HepG2 (cell line): Measurements from ENCODE around the gene PLVAP. TPM values are rescaled to one million over a fixed set of nuclear protein-coding genes. Genes with fewer than 3 reads are reported as not detected.

Experiments
- HMGA1 ChIP-seq: sonication (generic); formaldehyde crosslinking; conservative IDR thresholded peaks from 2 replicates; pipeline ENCODE4 v1.4.0; 2020; ENCODE audit warnings: missing genetic modification reagents
- MBD4 ChIP-seq: IDR thresholded peaks from 2 replicates; pipeline ENCODE4 v1.6.1; 2012; ENCODE audit warnings: low read length, inconsistent platforms, borderline replicate concordance
- NKX3-1 ChIP-seq: sonication (generic); formaldehyde crosslinking; IDR thresholded peaks from 2 replicates; pipeline ENCODE4 v1.5.0; 2020; ENCODE audit warnings: missing genetic modification reagents
- PAXIP1 ChIP-seq: sonication (generic); formaldehyde crosslinking; conservative IDR thresholded peaks from 2 replicates; pipeline ENCODE4 v1.4.0; 2020; ENCODE audit warnings: mild to moderate bottlenecking, missing genetic modification reagents, moderate library complexity
- RAD21 ChIP-seq: fragments of 450-650 bp; formaldehyde crosslinking; IDR thresholded peaks from 2 replicates; pipeline ENCODE4 v1.5.0; 2020; ENCODE audit warnings: mild to moderate bottlenecking
- RFX5 ChIP-seq: IDR thresholded peaks from 2 replicates; pipeline ENCODE4 v1.6.1; 2011; ENCODE audit warnings: low read depth, low read length, improper control_type of control experiment
- RXRA ChIP-seq: sonication (generic); formaldehyde crosslinking; IDR thresholded peaks from 2 replicates; pipeline ENCODE4 v1.5.1; 2020; ENCODE audit warnings: missing genetic modification reagents
- STAT5B ChIP-seq: sonication (generic); formaldehyde crosslinking; IDR thresholded peaks from 2 replicates; pipeline ENCODE4 v1.4.0; 2020; ENCODE audit warnings: missing genetic modification reagents
- TBP ChIP-seq: sonication (generic); formaldehyde crosslinking; IDR thresholded peaks from 2 replicates; pipeline ENCODE4 v1.5.0; 2020; ENCODE audit warnings: missing genetic modification reagents
- ZBTB1 ChIP-seq: sonication (generic); formaldehyde crosslinking; IDR thresholded peaks from 2 replicates; pipeline ENCODE4 v1.4.0; 2020; ENCODE audit warnings: missing genetic modification reagents, borderline replicate concordance
- ZBTB3 ChIP-seq: sonication (generic); formaldehyde crosslinking; IDR thresholded peaks from 2 replicates; pipeline ENCODE4 v1.4.0; 2020; ENCODE audit warnings: low read depth, mild to moderate bottlenecking, moderate library complexity, missing genetic modification reagents, borderline replicate concordance
- ZBTB49 ChIP-seq: sonication (generic); formaldehyde crosslinking; IDR thresholded peaks from 2 replicates; pipeline ENCODE4 v1.4.0; 2020; ENCODE audit warnings: missing genetic modification reagents, borderline replicate concordance
- ZBTB7A ChIP-seq: sonication (generic); formaldehyde crosslinking; IDR thresholded peaks from 2 replicates; pipeline ENCODE4 v1.8.0; 2022; ENCODE audit warnings: mild to moderate bottlenecking, missing genetic modification reagents
- ZHX1 ChIP-seq: sonication (generic); formaldehyde crosslinking; IDR thresholded peaks from 2 replicates; pipeline ENCODE4 v1.8.1; 2022; ENCODE audit warnings: low read depth, mild to moderate bottlenecking, missing genetic modification reagents
- ZNF101 ChIP-seq: sonication (generic); formaldehyde crosslinking; IDR thresholded peaks from 2 replicates; pipeline ENCODE4 v1.4.0; 2020; ENCODE audit warnings: mild to moderate bottlenecking, low read depth, missing genetic modification reagents, borderline replicate concordance
- ZNF253 ChIP-seq: sonication (generic); formaldehyde crosslinking; IDR thresholded peaks from 2 replicates; pipeline ENCODE4 v1.8.0; 2022; ENCODE audit warnings: mild to moderate bottlenecking, missing genetic modification reagents, borderline replicate concordance
- ZNF446 ChIP-seq: sonication (generic); formaldehyde crosslinking; IDR thresholded peaks from 2 replicates; pipeline ENCODE4 v1.5.0; 2020; ENCODE audit warnings: mild to moderate bottlenecking, missing genetic modification reagents
- ZNF691 ChIP-seq: sonication (generic); formaldehyde crosslinking; IDR thresholded peaks from 2 replicates; pipeline ENCODE4 v1.4.0; 2020; ENCODE audit warnings: missing genetic modification reagents, low read depth, mild to moderate bottlenecking, borderline replicate concordance
- ZSCAN22 ChIP-seq: sonication (generic); formaldehyde crosslinking; IDR thresholded peaks from 2 replicates; pipeline ENCODE4 v1.4.0; 2020; ENCODE audit warnings: mild to moderate bottlenecking, missing genetic modification reagents
- polyA plus RNA-seq, 8 experiments: library from polyadenylated mRNA; depleted of rRNA in 3 of 8; stranded (reverse) in 7 of 8; unstranded in 1 of 8; fragments of >200 nt; fragmentation: Illumina TruSeq in 4 of 8; extraction: Trizol in 4 of 8; gene quantifications; 2 replicates each; pipeline versions ENCODE4 v1.2.1 to v1.2.3, GENCODE V29; 2011 to 2016; ENCODE audit warnings: low read depth in 4 of 8, missing spikeins in 1 of 8, mixed read lengths in 1 of 8; ENCODE audit not compliant: insufficient read depth in 1 of 8
- total RNA-seq, 5 experiments: library from RNA; depleted of rRNA; stranded (reverse); fragments of >200 nt; fragmentation: Illumina TruSeq; extraction: Trizol; gene quantifications; 2 replicates each; pipeline ENCODE4 v1.2.3, GENCODE V29; 2016; ENCODE audit warnings: low read depth in 1 of 5

Gene PLVAP
- total and polyA plus RNA-seq, 2 of the 13 experiments (the other 11 are each of a cell fraction or from before 2014, with no cell fraction given), result 0.26 TPM; not detected in 1

GRCh38 chr19:17305517-17306284 lies 71.4 kb downstream of the PLVAP start, which contains the start of gene MRPL34 (continued):
- TF ChIP-seq ZNF691 (CRISPR knock-in tag) (no peak; the same call in 1 of the 2 replicates), TBP (CRISPR knock-in tag) (0 out of 2 replicates have a peak, but pooled peaks have one; percentile 49), ZSCAN22 (CRISPR knock-in tag) (no peak), RXRA (CRISPR knock-in tag) (peak; percentile 25; the same call in 1 of the 2 replicates), ZBTB1 (CRISPR knock-in tag) (no peak; the same call in 1 of the 2 replicates), MBD4 (no peak), RFX5 (0 out of 2 replicates have a peak, but pooled peaks have one; percentile 23), ZNF101 (CRISPR knock-in tag) (no peak), STAT5B (CRISPR knock-in tag) (no peak), ZHX1 (no peak), RAD21 (CRISPR knock-in tag) (peak; percentile 89), HMGA1 (CRISPR knock-in tag) (no peak), ZBTB3 (CRISPR knock-in tag) (no peak), PAXIP1 (no peak; the same call in 1 of the 2 replicates), ZNF253 (CRISPR knock-in tag) (0 out of 2 replicates have a peak, but pooled peaks have one; percentile 74), ZNF446 (CRISPR knock-in tag) (0 out of 2 replicates have a peak, but pooled peaks have one; percentile 7), ZBTB49 (CRISPR knock-in tag) (no peak), ZBTB7A (CRISPR knock-in tag) (0 out of 2 replicates have a peak, but pooled peaks have one; percentile 18), NKX3-1 (CRISPR knock-in tag) (peak; percentile 39; the same call in 1 of the 2 replicates)
